SK-N-SH treated with all-trans-retinoic acid at 6 μM for 48 hours (cell line): Measurements from ENCODE around the gene TMEM59L.

Experiments
- ATAC-seq: fragments of 200-7000 bp; cut with Tn5 transposase; 3 replicates; pipeline ENCODE4 v1.9.1; 2020; ENCODE audit warnings: mild to moderate bottlenecking, moderate library complexity
- ARNTL ChIP-seq: fragments of 450-650 bp; formaldehyde crosslinking; IDR thresholded peaks from 2 replicates; pipeline ENCODE4 v1.5.0; 2020; ENCODE audit warnings: low read depth, mild to moderate bottlenecking, moderate library complexity, borderline replicate concordance
- BACH2 ChIP-seq: fragments of 250-450 bp; sonication (Bioruptor Pico); IDR thresholded peaks from 2 replicates; pipeline ENCODE4 v1.9.0; 2021; ENCODE audit warnings: mild to moderate bottlenecking, borderline replicate concordance
- ESRRG ChIP-seq: fragments of 250-450 bp; sonication (Bioruptor Pico); IDR thresholded peaks from 2 replicates; pipeline ENCODE4 v1.6.1; 2021; ENCODE audit warnings: mild to moderate bottlenecking
- GLIS3 ChIP-seq: fragments of 250-450 bp; sonication (Bioruptor Pico); IDR thresholded peaks from 2 replicates; pipeline ENCODE4 v1.5.0; 2020; ENCODE audit warnings: mild to moderate bottlenecking, moderate library complexity
- ISL1 ChIP-seq: fragments of 250-450 bp; sonication (Bioruptor Pico); IDR thresholded peaks from 2 replicates; pipeline ENCODE4 v2.1.2; 2022; ENCODE audit warnings: mild to moderate bottlenecking, moderate library complexity
- OSR1 ChIP-seq: fragments of 250-450 bp; sonication (Bioruptor Pico); IDR thresholded peaks from 2 replicates; pipeline ENCODE4 v1.8.0; 2022; ENCODE audit warnings: moderate library complexity, mild to moderate bottlenecking, inconsistent platforms
- PPARA ChIP-seq: fragments of 250-450 bp; sonication (Bioruptor Pico); IDR thresholded peaks from 2 replicates; pipeline ENCODE4 v1.5.0; 2020; ENCODE audit warnings: mild to moderate bottlenecking, borderline replicate concordance
- RARB ChIP-seq: fragments of 250-450 bp; sonication (Bioruptor Pico); IDR thresholded peaks from 2 replicates; pipeline ENCODE4 v1.8.0; 2021; ENCODE audit warnings: mild to moderate bottlenecking, moderate library complexity
- TOX ChIP-seq: fragments of 250-450 bp; sonication (Bioruptor Pico); IDR thresholded peaks from 2 replicates; pipeline ENCODE4 v1.8.0; 2021; ENCODE audit warnings: mild to moderate bottlenecking, moderate library complexity, borderline replicate concordance
- ZC3H10 ChIP-seq: fragments of 250-450 bp; sonication (Bioruptor Pico); IDR thresholded peaks from 2 replicates; pipeline ENCODE4 v1.5.1; 2021; ENCODE audit warnings: mild to moderate bottlenecking, moderate library complexity
- ZFP3 ChIP-seq: fragments of 250-450 bp; sonication (Bioruptor Pico); IDR thresholded peaks from 2 replicates; pipeline ENCODE4 v1.5.0; 2020; ENCODE audit warnings: mild to moderate bottlenecking, moderate library complexity
- ZFP30 ChIP-seq: fragments of 450-650 bp; formaldehyde crosslinking; IDR thresholded peaks from 2 replicates; pipeline ENCODE4 v1.5.0; 2022; ENCODE audit warnings: mild to moderate bottlenecking, moderate library complexity
- ZNF565 ChIP-seq: fragments of 450-650 bp; formaldehyde crosslinking; conservative IDR thresholded peaks from 2 replicates; pipeline ENCODE4 v1.5.0; 2020; ENCODE audit warnings: low read depth, mild to moderate bottlenecking, moderate library complexity
- ZNF70 ChIP-seq: fragments of 450-650 bp; formaldehyde crosslinking; IDR thresholded peaks from 2 replicates; pipeline ENCODE4 v1.5.0; 2020; ENCODE audit warnings: mild to moderate bottlenecking, moderate library complexity
- ZNF8 ChIP-seq: fragments of 450-650 bp; formaldehyde crosslinking; IDR thresholded peaks from 2 replicates; pipeline ENCODE4 v1.5.0; 2020; ENCODE audit warnings: mild to moderate bottlenecking, moderate library complexity
- TF ChIP-seq, protein P1 (sequence below): fragments of 250-450 bp; sonication (Bioruptor Pico); IDR thresholded peaks from 2 replicates; pipeline ENCODE4 v1.8.0; 2021; ENCODE audit warnings: low read depth, mild to moderate bottlenecking, moderate library complexity, borderline replicate concordance
- TF ChIP-seq, protein P2 (sequence below): fragments of 250-450 bp; sonication (Bioruptor Pico); IDR thresholded peaks from 2 replicates; pipeline ENCODE4 v1.5.1; 2021; ENCODE audit warnings: mild to moderate bottlenecking, moderate library complexity
- TF ChIP-seq, protein P3 (sequence below): fragments of 250-450 bp; sonication (Bioruptor Pico); IDR thresholded peaks from 2 replicates; pipeline ENCODE4 v1.5.0; 2020; ENCODE audit warnings: mild to moderate bottlenecking, moderate library complexity
- TF ChIP-seq, protein P4 (sequence below): fragments of 250-450 bp; sonication (Bioruptor Pico); IDR thresholded peaks from 2 replicates; pipeline ENCODE4 v1.5.1; 2020; ENCODE audit warnings: low read depth, mild to moderate bottlenecking, moderate library complexity
- TF ChIP-seq, protein P5 (sequence below): fragments of 250-450 bp; sonication (Bioruptor Pico); IDR thresholded peaks from 2 replicates; pipeline ENCODE4 v1.8.0; 2020; ENCODE audit warnings: mild to moderate bottlenecking, moderate library complexity, borderline replicate concordance

Gene TMEM59L

DNA sequence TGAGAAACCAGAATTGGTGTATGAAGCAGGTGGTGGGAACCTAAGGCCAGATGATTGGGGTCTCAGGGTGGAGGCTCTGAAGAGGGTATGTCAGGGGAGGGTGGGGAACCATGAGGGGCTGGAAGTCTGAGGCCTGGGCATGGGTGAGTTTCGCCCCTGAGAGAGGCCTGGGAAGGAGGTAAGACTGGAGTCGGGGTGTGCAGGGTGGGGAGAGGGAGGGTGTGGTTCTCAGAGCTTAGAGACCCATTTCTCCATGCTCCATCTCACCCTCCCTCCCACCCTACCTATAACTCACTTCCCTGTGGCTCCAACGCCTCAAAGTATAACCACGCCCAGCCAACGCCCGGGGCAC is 23.1 kb downstream of the TMEM59L start (continued):
- TF ChIP-seq, protein P1, sequence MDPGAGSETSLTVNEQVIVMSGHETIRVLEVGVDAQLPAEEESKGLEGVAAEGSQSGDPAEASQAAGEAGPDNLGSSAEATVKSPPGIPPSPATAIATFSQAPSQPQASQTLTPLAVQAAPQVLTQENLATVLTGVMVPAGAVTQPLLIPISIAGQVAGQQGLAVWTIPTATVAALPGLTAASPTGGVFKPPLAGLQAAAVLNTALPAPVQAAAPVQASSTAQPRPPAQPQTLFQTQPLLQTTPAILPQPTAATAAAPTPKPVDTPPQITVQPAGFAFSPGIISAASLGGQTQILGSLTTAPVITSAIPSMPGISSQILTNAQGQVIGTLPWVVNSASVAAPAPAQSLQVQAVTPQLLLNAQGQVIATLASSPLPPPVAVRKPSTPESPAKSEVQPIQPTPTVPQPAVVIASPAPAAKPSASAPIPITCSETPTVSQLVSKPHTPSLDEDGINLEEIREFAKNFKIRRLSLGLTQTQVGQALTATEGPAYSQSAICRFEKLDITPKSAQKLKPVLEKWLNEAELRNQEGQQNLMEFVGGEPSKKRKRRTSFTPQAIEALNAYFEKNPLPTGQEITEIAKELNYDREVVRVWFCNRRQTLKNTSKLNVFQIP (CRISPR knock-in tag), result no peak

DNA sequence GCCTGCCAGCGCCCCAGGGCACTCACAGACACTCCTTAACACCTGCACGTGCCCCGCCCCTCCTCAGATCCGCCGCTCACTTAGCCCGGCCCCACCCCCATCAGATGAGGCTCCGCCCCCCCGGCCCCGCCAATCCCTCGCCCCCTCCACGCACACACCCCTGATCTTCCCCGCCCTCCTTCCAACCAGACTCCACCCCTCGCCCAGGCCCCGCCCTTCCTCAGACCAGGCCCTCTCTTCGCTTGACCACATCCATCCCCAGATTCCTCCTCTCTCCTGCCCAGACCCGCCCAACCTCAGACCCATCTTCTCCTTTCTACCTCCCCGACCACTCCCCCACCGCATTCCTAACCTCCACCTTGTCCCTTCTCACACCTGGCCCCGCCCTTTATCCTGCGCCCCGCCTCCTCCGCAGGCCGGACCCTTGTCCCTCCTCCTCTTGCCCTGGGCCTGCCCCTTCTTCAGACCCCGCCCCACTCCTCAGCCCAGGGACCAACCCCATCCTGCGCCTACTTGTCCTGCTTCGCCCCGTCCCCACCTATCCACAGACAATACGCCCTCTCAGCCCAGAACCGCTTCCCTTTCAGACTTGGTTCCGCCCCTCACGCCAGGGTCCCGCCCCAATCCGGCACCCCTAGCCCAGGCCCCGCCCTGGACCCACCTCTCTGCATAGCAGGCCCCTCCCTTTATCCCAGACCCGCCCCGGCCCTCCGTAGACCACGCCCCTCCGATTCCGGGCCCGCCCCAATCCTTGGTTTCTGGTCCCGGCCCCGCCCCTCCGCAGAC is 23.7 kb downstream of the TMEM59L start:
- peak; percentile 97 for ATAC-seq
- TF ChIP-seq BACH2 (CRISPR knock-in tag) (no peak), PPARA (CRISPR knock-in tag) (no peak), ARNTL (CRISPR knock-in tag) (no peak), ZC3H10 (no peak), RARB (no peak), ZFP30 (CRISPR knock-in tag) (no peak), GLIS3 (CRISPR knock-in tag) (no peak), ISL1 (no peak), OSR1 (no peak), ZNF565 (CRISPR knock-in tag) (no peak), TOX (CRISPR knock-in tag) (no peak), ESRRG (CRISPR knock-in tag) (no peak)
- TF ChIP-seq, protein P1 (CRISPR knock-in tag), result no peak
- TF ChIP-seq, protein P2, sequence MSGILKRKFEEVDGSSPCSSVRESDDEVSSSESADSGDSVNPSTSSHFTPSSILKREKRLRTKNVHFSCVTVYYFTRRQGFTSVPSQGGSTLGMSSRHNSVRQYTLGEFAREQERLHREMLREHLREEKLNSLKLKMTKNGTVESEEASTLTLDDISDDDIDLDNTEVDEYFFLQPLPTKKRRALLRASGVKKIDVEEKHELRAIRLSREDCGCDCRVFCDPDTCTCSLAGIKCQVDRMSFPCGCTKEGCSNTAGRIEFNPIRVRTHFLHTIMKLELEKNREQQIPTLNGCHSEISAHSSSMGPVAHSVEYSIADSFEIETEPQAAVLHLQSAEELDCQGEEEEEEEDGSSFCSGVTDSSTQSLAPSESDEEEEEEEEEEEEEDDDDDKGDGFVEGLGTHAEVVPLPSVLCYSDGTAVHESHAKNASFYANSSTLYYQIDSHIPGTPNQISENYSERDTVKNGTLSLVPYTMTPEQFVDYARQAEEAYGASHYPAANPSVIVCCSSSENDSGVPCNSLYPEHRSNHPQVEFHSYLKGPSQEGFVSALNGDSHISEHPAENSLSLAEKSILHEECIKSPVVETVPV (CRISPR knock-in tag), result no peak
- TF ChIP-seq, protein P3, sequence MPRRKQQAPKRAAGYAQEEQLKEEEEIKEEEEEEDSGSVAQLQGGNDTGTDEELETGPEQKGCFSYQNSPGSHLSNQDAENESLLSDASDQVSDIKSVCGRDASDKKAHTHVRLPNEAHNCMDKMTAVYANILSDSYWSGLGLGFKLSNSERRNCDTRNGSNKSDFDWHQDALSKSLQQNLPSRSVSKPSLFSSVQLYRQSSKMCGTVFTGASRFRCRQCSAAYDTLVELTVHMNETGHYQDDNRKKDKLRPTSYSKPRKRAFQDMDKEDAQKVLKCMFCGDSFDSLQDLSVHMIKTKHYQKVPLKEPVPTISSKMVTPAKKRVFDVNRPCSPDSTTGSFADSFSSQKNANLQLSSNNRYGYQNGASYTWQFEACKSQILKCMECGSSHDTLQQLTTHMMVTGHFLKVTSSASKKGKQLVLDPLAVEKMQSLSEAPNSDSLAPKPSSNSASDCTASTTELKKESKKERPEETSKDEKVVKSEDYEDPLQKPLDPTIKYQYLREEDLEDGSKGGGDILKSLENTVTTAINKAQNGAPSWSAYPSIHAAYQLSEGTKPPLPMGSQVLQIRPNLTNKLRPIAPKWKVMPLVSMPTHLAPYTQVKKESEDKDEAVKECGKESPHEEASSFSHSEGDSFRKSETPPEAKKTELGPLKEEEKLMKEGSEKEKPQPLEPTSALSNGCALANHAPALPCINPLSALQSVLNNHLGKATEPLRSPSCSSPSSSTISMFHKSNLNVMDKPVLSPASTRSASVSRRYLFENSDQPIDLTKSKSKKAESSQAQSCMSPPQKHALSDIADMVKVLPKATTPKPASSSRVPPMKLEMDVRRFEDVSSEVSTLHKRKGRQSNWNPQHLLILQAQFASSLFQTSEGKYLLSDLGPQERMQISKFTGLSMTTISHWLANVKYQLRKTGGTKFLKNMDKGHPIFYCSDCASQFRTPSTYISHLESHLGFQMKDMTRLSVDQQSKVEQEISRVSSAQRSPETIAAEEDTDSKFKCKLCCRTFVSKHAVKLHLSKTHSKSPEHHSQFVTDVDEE (CRISPR knock-in tag), result no peak
- TF ChIP-seq, protein P4, sequence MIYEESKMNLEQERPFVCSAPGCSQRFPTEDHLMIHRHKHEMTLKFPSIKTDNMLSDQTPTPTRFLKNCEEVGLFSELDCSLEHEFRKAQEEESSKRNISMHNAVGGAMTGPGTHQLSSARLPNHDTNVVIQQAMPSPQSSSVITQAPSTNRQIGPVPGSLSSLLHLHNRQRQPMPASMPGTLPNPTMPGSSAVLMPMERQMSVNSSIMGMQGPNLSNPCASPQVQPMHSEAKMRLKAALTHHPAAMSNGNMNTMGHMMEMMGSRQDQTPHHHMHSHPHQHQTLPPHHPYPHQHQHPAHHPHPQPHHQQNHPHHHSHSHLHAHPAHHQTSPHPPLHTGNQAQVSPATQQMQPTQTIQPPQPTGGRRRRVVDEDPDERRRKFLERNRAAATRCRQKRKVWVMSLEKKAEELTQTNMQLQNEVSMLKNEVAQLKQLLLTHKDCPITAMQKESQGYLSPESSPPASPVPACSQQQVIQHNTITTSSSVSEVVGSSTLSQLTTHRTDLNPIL (CRISPR knock-in tag), result no peak
- TF ChIP-seq, protein P5, sequence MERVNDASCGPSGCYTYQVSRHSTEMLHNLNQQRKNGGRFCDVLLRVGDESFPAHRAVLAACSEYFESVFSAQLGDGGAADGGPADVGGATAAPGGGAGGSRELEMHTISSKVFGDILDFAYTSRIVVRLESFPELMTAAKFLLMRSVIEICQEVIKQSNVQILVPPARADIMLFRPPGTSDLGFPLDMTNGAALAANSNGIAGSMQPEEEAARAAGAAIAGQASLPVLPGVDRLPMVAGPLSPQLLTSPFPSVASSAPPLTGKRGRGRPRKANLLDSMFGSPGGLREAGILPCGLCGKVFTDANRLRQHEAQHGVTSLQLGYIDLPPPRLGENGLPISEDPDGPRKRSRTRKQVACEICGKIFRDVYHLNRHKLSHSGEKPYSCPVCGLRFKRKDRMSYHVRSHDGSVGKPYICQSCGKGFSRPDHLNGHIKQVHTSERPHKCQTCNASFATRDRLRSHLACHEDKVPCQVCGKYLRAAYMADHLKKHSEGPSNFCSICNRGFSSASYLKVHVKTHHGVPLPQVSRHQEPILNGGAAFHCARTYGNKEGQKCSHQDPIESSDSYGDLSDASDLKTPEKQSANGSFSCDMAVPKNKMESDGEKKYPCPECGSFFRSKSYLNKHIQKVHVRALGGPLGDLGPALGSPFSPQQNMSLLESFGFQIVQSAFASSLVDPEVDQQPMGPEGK (CRISPR knock-in tag), result no peak
- TF ChIP-seq, all 23 proteins: peak for 0

DNA sequence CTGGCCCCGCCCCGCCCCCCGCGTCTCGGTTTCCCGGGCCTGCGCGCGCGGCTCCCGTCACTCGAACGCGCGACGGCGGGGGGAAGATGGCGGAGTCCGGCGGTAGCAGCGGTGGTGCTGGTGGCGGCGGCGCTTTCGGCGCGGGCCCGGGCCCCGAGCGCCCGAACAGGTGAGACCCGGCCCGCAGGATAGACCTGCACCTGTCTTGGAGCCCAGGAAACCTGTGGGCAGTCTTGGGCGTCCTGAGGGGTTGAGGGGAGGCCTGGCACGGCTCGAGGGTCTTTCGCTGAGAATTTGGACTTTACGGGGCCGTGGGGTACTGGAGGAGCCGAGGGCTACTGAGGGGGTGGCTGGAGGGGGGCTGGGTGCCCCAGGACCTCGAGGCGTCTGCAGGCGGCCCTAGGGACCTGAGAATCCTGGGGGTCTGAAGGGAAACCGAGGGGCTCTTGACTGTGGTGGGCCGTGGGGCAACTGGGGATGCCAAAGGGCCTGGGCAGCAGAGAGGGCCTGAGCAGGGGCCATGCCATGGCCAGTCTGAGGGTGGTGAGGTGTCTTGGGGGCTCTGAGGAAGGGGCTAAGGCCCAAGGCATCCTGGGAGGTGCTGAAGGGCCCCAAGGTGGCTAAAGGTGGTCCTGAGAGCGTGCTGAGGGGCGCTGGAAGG is 24.4 kb downstream of the TMEM59L start, which contains the start of gene KLHL26:
Gene KLHL26, plus strand, starts transcription at position 60 of the 661 bp plus-strand sequence. Its CDS starts 27 bp downstream, at position 87.
- TF ChIP-seq ISL1, result no peak
- TF ChIP-seq ZNF70, result no peak
- no peak for TF ChIP-seq ZFP30 (CRISPR knock-in tag)
- no peak for TF ChIP-seq OSR1
- no peak for TF ChIP-seq ZNF8 (CRISPR knock-in tag)
- no peak for TF ChIP-seq ZNF565 (CRISPR knock-in tag)
- TF ChIP-seq ZC3H10, result no peak
- TF ChIP-seq ZFP3 (CRISPR knock-in tag), result no peak
- no peak for TF ChIP-seq PPARA (CRISPR knock-in tag)
- no peak for TF ChIP-seq ESRRG (CRISPR knock-in tag)
- TF ChIP-seq, protein P1 (CRISPR knock-in tag), result no peak
- TF ChIP-seq, all 23 proteins: peak for 0
- no peak for ATAC-seq
